GM15510 (cell line): ENCODE results near the gene SASS6.

ENCODE experiments used
- POLR2A ChIP-seq: IDR thresholded peaks from 3 replicates; pipeline ENCODE4 v1.6.1; 2011; ENCODE audit warnings: borderline replicate concordance; ENCODE audit not compliant: insufficient read length; ENCODE audit errors: extremely low read depth

Gene SASS6

GRCh38 chr1:100076319-100076718 lies 56.4 kb downstream of the SASS6 start:
- no peak for TF ChIP-seq POLR2A

- no peak for TF ChIP-seq POLR2A
Observed at GRCh38 chr1:100075773-100076172, 57.0 kb downstream of the SASS6 start.

- no peak for TF ChIP-seq POLR2A
Observed at GRCh38 chr1:100074604-100075395, 57.9 kb downstream of the SASS6 start.

GRCh38 chr1:100073531-100073930 lies 59.2 kb downstream of the SASS6 start:
- TF ChIP-seq POLR2A, result no peak

GRCh38 chr1:100070201-100070939 lies 62.4 kb downstream of the SASS6 start:
- TF ChIP-seq POLR2A, result no peak

GRCh38 chr1:100065969-100066227 lies 66.8 kb downstream of the SASS6 start:
- no peak for TF ChIP-seq POLR2A

- no peak for TF ChIP-seq POLR2A
Observed at GRCh38 chr1:100065183-100065968, 67.4 kb downstream of the SASS6 start.

- TF ChIP-seq POLR2A, result no peak
Observed at GRCh38 chr1:100061681-100062080, 71.0 kb downstream of the SASS6 start.

GRCh38 chr1:100053727-100054126 lies 79.0 kb downstream of the SASS6 start:
- no peak for TF ChIP-seq POLR2A

GRCh38 chr1:100053119-100053518 lies 79.6 kb downstream of the SASS6 start:
- no peak for TF ChIP-seq POLR2A

GRCh38 chr1:100051893-100052292 lies 80.8 kb downstream of the SASS6 start:
- no peak for TF ChIP-seq POLR2A

- TF ChIP-seq POLR2A, result no peak
Observed at GRCh38 chr1:100051401-100051800, 81.3 kb downstream of the SASS6 start.

GRCh38 chr1:100050139-100050538 lies 82.6 kb downstream of the SASS6 start:
- TF ChIP-seq POLR2A, result no peak

GRCh38 chr1:100045206-100045605 lies 87.5 kb downstream of the SASS6 start:
- no peak for TF ChIP-seq POLR2A

GRCh38 chr1:100039591-100039990 lies 93.1 kb downstream of the SASS6 start:
- no peak for TF ChIP-seq POLR2A
